Neural cell (in vitro differentiated cells): ENCODE results near the gene GORASP2.

Experiments used
- EP300 ChIP-seq: fragments of 450-650 bp; conservative IDR thresholded peaks from 2 replicates; pipeline ENCODE4 v1.6.1; 2014; ENCODE audit warnings: antibody characterized with exemption, mild to moderate bottlenecking, moderate library complexity; ENCODE audit not compliant: poor library complexity, severe bottlenecking
- EZH2 ChIP-seq: fragments of 200-600, 300-800 bp; shearing (Covaris generic), sonication (generic); IDR thresholded peaks from 2 replicates; pipeline ENCODE4 v1.6.1; 2014; ENCODE audit warnings: antibody characterized with exemption, low read length, borderline replicate concordance, mild to moderate bottlenecking; ENCODE audit not compliant: insufficient read depth, poor library complexity, severe bottlenecking
- MXI1 ChIP-seq: fragments of 450-650 bp; conservative IDR thresholded peaks from 2 replicates; pipeline ENCODE4 v1.6.1; 2014; ENCODE audit warnings: antibody characterized with exemption, mild to moderate bottlenecking; ENCODE audit not compliant: poor library complexity, severe bottlenecking
- POLR2AphosphoS5 ChIP-seq: IDR thresholded peaks from 2 replicates; pipeline ENCODE4 v1.6.1; 2012
- RAD21 ChIP-seq: fragments of 450-650 bp; conservative IDR thresholded peaks from 2 replicates; pipeline ENCODE4 v1.6.1; 2014; ENCODE audit warnings: antibody characterized with exemption, mild to moderate bottlenecking, moderate library complexity
- REST ChIP-seq: IDR thresholded peaks from 2 replicates; pipeline ENCODE4 v1.6.1; 2012; ENCODE audit warnings: borderline replicate concordance
- SMC3 ChIP-seq: fragments of 450-650 bp; conservative IDR thresholded peaks from 2 replicates; pipeline ENCODE4 v1.6.1; 2014; ENCODE audit warnings: antibody characterized with exemption, mild to moderate bottlenecking, moderate library complexity; ENCODE audit not compliant: poor library complexity
- TF ChIP-seq, protein P1 (sequence below): fragments of 450-650 bp; IDR thresholded peaks from 2 replicates; pipeline ENCODE4 v1.5.1; 2014; ENCODE audit warnings: antibody characterized with exemption, mild to moderate bottlenecking, moderate library complexity; ENCODE audit not compliant: poor library complexity, severe bottlenecking

- TF ChIP-seq, protein P1, sequence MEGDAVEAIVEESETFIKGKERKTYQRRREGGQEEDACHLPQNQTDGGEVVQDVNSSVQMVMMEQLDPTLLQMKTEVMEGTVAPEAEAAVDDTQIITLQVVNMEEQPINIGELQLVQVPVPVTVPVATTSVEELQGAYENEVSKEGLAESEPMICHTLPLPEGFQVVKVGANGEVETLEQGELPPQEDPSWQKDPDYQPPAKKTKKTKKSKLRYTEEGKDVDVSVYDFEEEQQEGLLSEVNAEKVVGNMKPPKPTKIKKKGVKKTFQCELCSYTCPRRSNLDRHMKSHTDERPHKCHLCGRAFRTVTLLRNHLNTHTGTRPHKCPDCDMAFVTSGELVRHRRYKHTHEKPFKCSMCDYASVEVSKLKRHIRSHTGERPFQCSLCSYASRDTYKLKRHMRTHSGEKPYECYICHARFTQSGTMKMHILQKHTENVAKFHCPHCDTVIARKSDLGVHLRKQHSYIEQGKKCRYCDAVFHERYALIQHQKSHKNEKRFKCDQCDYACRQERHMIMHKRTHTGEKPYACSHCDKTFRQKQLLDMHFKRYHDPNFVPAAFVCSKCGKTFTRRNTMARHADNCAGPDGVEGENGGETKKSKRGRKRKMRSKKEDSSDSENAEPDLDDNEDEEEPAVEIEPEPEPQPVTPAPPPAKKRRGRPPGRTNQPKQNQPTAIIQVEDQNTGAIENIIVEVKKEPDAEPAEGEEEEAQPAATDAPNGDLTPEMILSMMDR = no peak
- no peak for TF ChIP-seq POLR2AphosphoS5
- no peak for TF ChIP-seq EZH2
- no peak for TF ChIP-seq REST
- no peak for TF ChIP-seq RAD21
- no peak for TF ChIP-seq SMC3
- TF ChIP-seq EP300 = no peak
- TF ChIP-seq MXI1 = no peak
Observed at GRCh38 chr2:170967553-170967952, 38.5 kb downstream of the GORASP2 start.
